Measurements from ENCODE around the gene DDX56. TPM values are rescaled to one million over a fixed set of nuclear protein-coding genes. Genes with fewer than 3 reads are reported as not detected.

DDX56 gene
- total RNA-seq, 1 experiment from 2014 or later = 119 TPM

- ChIA-PET CTCF (interaction anchor here (0.6 kb wide), 1 partner anchor 35 kb away, joined by 3 read pairs; no protein-coding TSS in a partner anchor), POLR2A (ENCODE audit: unreplicated experiment) (no interaction called here)
- ATAC-seq (no peak), DNase-seq (no peak)
- Histone ChIP-seq H4K20me1 (ENCODE audit: low read length) (no peaks in the 10 kb centered on the region), H3K9ac (ENCODE audit: low read length) (no peak overlapping the region), H3K4me3 (ENCODE audit: low read length) (no peak overlapping the region), H3K79me2 (ENCODE audit: low read length) (no peaks in the 10 kb centered on the region), H3K9me2 (replicated peaks; ENCODE audit: low read length) (no peaks in the 10 kb centered on the region), H3F3A (ENCODE audit: low read length, unreplicated experiment) (no peaks in the 10 kb centered on the region), H3K27me3 (ENCODE audit: low read length) (no peaks in the 10 kb centered on the region), H2AFZ (ENCODE audit: low read length) (no peak overlapping the region), H3K36me3 (ENCODE audit: low read depth, low read length) (no peaks in the 10 kb centered on the region), H3K9me3 (ENCODE audit: low read length) (no peaks in the 10 kb centered on the region), H3K4me1 (ENCODE audit: insufficient read depth, low read length) (peaks cover 16% of the 10 kb centered on the region), H3K27ac (ENCODE audit: low read length) (no peak overlapping the region), H3K4me2 (ENCODE audit: low read length) (no peak overlapping the region)
- BruUV-seq (replicated peaks) = no TSS peak
- TF ChIP-seq EZH2phosphoT487 (IDR thresholded peaks at IDR 0.05; ENCODE audit: borderline replicate concordance, low read length) (no peak), EZH2 (IDR thresholded peaks at IDR 0.05; ENCODE audit: low read length, unreplicated experiment) (no peak), CTCF (conservative IDR thresholded peaks at IDR 0.05; ENCODE audit: low read depth, low read length) (no peak)
- intact Hi-C loops (cut with micrococcal nuclease) = no loop called here
These were observed 34.7 kb downstream of the DDX56 start for GRCh38 chr7:44538798-44539668.

GRCh38 chr7:44538093-44538797 is 35.5 kb downstream of the DDX56 start:
- H3K4me1 ChIP-seq (ENCODE audit: insufficient read depth, low read length) = peaks cover 10% of the 10 kb centered on the region
- BruUV-seq (replicated peaks) = no TSS peak
- ATAC-seq = no peak
- no peak overlapping the region for H3K4me2 ChIP-seq (ENCODE audit: low read length)
- H2AFZ ChIP-seq (ENCODE audit: low read length) = no peak overlapping the region
- H3K9ac ChIP-seq (ENCODE audit: low read length) = no peak overlapping the region
- H3K27me3 ChIP-seq (ENCODE audit: low read length) = no peaks in the 10 kb centered on the region
- H4K20me1 ChIP-seq (ENCODE audit: low read length) = no peaks in the 10 kb centered on the region
- no peak for DNase-seq
- ChIA-PET POLR2A (ENCODE audit: unreplicated experiment) (no interaction called here), CTCF (interaction anchor here (0.6 kb wide), 1 partner anchor 36 kb away, joined by 3 read pairs; no protein-coding TSS in a partner anchor)
- intact Hi-C loops (cut with micrococcal nuclease) = no loop called here
- TF ChIP-seq EZH2 (IDR thresholded peaks at IDR 0.05; ENCODE audit: low read length, unreplicated experiment) (no peak), CTCF (conservative IDR thresholded peaks at IDR 0.05; ENCODE audit: low read depth, low read length) (no peak), EZH2phosphoT487 (IDR thresholded peaks at IDR 0.05; ENCODE audit: borderline replicate concordance, low read length) (no peak)
- no peaks in the 10 kb centered on the region for H3K36me3 ChIP-seq (ENCODE audit: low read depth, low read length)
- no peaks in the 10 kb centered on the region for H3K9me3 ChIP-seq (ENCODE audit: low read length)
- no peaks in the 10 kb centered on the region for H3K9me2 ChIP-seq (replicated peaks; ENCODE audit: low read length)
- H3K4me3 ChIP-seq (ENCODE audit: low read length) = no peak overlapping the region
- H3K27ac ChIP-seq (ENCODE audit: low read length) = no peak overlapping the region
- no peaks in the 10 kb centered on the region for H3F3A ChIP-seq (ENCODE audit: low read length, unreplicated experiment)
- H3K79me2 ChIP-seq (ENCODE audit: low read length) = no peaks in the 10 kb centered on the region
